Natural killer cell treated with Interleukin-12 subunit alpha and Interleukin-12 subunit beta and Interleukin-15 and Interleukin-18, amount 100 ng/mL, for 72 hours (primary cell): ENCODE measurements around the gene SLC12A7. TPM values are rescaled to one million over a fixed set of nuclear protein-coding genes. Genes with fewer than 3 reads are reported as not detected.
"Not testable (repeated sequence)": the region's sequence is repeated elsewhere in the genome, so short reads cannot be mapped to it uniquely, and the experiment has no call there.

Experiments
- ATAC-seq, 2 donors: fragments of 150-1000 bp; cut with Tn5 transposase in 1 of 2; sonication (Bioruptor Pico), chemical (Tn5 transposase) in 1 of 2; 2 replicates each; pipeline ENCODE4 v1.10.0; 2021
- DNase-seq: peaks from one replicate; pipeline ENCODE4 v3.0.0; 2022; ENCODE audit warnings: low spot score
- H3K27ac Mint-ChIP-seq, 2 donors: 1 replicate in 1 of 2; 2 replicates in 1 of 2; pipeline ENCODE4 v1.8.0; 2022; ENCODE audit warnings: mixed read lengths in 2 of 2, mild to moderate bottlenecking in 1 of 2, moderate library complexity in 1 of 2
- H3K27me3 Mint-ChIP-seq, 2 donors: 1 replicate in 1 of 2; 2 replicates in 1 of 2; pipeline ENCODE4 v1.8.0; 2022; ENCODE audit warnings: mixed read lengths in 2 of 2
- H3K36me3 Mint-ChIP-seq: one replicate; pipeline ENCODE4 v1.8.0; 2022; ENCODE audit warnings: mixed read lengths
- H3K4me1 Mint-ChIP-seq, 2 donors: 1 replicate in 1 of 2; 2 replicates in 1 of 2; pipeline ENCODE4 v1.8.0; 2022; ENCODE audit warnings: low read depth in 2 of 2, mixed read lengths in 2 of 2, mild to moderate bottlenecking in 1 of 2
- H3K4me3 Mint-ChIP-seq: one replicate; pipeline ENCODE4 v1.8.0; 2022; ENCODE audit warnings: mixed read lengths
- H3K9me3 Mint-ChIP-seq: 2 replicates; pipeline ENCODE4 v1.8.0; 2022; ENCODE audit warnings: mixed read lengths
- total RNA-seq, 2 donors: library from RNA; stranded (reverse); gene quantifications; one replicate each; pipeline ENCODE4 v1.2.3, GENCODE V29; 2022

Gene SLC12A7
- total RNA-seq, 2 donors from 2014 or later: 13.5 to 21.9 TPM

DNA sequence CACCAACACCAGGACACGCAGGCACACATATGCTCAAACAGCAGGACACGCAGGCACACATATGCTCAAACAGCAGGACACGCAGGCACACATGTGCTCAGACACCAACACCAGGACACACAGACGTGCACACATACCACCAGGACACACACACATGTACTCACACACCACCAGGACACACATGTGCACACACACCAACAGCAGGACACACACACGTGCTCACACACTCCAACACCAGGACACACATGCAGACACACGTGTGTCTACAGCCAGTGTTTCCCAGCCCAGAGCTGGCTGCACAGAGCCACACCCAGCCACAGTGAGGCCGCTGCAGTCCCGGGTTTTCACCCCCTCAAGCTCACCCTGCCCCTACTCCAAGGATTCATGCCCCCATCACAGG is 25.0 kb upstream of the SLC12A7 start:
- H3K9me3 Mint-ChIP-seq: no peaks in the 10 kb centered on the region
- H3K4me1 Mint-ChIP-seq: peaks cover 0 to 11% of the 10 kb centered on the region in 2 donors
- H3K27ac Mint-ChIP-seq: no peak overlapping the region
- peaks cover 0 to 4% of the 10 kb centered on the region in 2 donors for H3K27me3 Mint-ChIP-seq
- no peak overlapping the region for H3K4me3 Mint-ChIP-seq
- H3K36me3 Mint-ChIP-seq: no peaks in the 10 kb centered on the region
- ATAC-seq: no peak
- DNase-seq: no peak

DNA sequence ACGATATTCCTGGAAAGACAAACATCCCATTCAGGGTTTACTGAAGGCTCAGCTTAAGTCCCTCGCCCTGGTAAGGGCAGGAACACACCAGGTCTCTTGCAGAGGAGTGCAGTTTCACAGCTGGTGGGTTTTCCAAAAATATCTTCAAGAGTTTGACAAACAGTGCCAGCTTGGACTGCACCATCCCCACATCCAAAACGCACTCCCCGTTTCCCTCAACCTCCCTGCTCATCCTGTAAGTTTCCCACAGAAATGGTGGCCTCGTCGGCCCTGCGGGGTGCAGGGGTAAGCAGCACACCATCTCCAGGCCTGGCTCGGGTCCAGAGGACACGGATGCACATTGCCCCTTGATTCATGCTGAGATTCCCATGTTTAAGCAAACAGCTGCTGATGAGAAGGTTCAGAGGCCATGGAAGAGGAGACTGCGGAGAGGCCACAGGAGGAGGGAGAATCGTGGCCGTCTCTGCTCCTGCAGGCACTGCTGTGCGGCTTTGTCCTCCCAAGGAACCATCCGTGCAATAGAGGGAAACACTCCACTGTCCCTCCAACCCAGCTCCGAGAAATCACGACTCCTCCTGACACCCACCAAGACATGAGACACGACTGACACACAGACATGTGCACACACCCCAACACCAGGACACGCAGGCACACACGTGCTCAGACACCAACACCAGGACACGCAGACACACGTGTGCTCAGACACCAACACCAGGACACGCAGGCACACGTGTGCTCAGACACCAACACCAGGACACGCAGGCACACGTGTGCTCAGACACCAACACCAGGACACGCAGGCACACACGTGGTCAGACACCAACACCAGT is 24.0 kb upstream of the SLC12A7 start:
- no peak overlapping the region for H3K27ac Mint-ChIP-seq
- peaks cover 0 to 4% of the 10 kb centered on the region in 2 donors for H3K27me3 Mint-ChIP-seq
- H3K9me3 Mint-ChIP-seq: no peaks in the 10 kb centered on the region
- peaks cover 0 to 11% of the 10 kb centered on the region in 2 donors for H3K4me1 Mint-ChIP-seq
- DNase-seq (no peak), ATAC-seq (no peak)
- no peak overlapping the region for H3K4me3 Mint-ChIP-seq
- no peaks in the 10 kb centered on the region for H3K36me3 Mint-ChIP-seq

DNA sequence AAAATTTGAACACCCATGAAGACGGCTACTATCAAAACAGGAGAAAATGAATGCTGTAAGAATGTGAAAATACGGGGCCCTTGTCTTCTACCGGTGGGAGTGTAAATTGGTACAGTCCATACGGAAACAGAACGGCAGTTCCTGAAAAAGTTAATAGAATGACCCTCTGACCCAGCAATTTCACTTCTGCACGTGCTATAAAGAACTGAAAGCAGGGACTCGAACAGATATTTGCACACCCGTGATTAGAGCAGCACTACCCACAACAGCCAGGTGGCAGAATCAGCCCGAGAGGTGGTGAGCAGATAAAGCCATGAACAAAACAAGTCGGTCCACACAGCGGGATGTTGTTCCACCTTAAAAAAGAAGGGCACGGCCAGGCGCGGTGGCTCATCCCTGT is 22.6 kb upstream of the SLC12A7 start:
- Mint-ChIP-seq H3K4me1 (peaks cover 0 to 8% of the 10 kb centered on the region in 2 donors), H3K27ac (no peak overlapping the region), H3K27me3 (peaks cover 0 to 2% of the 10 kb centered on the region in 2 donors), H3K4me3 (no peak overlapping the region), H3K36me3 (no peaks in the 10 kb centered on the region), H3K9me3 (no peaks in the 10 kb centered on the region)
- ATAC-seq: no peak
- no peak for DNase-seq

DNA sequence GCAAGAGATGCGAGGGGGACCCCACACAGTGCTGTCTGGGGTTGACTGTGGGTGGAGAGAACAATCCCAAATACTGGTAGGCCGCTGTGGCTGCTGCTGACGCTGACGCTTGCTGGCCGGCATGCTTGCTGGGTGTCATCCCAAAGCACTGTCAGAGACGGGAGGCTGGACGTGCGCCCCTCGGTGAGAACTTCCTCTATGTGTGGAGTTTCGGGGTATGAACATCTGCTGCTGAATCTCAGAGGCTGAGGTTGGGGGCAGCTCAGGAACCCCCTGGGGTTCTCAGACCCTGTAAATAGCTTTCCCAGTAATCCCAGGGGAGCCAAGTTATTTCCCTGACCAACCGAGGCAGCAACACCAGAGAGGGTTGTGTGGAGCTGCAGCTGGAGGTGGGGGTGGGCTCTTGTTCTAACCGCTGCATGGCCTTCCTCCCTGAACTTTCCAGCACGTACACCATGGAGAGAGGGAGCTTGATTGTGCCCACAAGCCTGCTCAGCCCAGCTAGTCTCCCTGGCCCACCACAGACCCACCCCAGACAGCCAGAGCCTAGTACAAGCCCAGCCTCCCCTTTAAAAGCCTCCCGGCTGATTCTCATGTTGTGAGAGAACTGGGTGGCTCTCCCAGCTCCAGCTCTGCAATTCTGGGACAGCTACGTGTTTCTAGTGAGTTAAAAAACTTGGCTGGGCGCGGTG is 21.8 kb upstream of the SLC12A7 start:
- Mint-ChIP-seq H3K27ac (no peak overlapping the region), H3K4me3 (no peak overlapping the region), H3K27me3 (peaks cover 0 to 2% of the 10 kb centered on the region in 2 donors), H3K4me1 (peaks cover 0 to 8% of the 10 kb centered on the region in 2 donors), H3K9me3 (no peaks in the 10 kb centered on the region), H3K36me3 (no peaks in the 10 kb centered on the region)
- ATAC-seq (no peak), DNase-seq (no peak)

DNA sequence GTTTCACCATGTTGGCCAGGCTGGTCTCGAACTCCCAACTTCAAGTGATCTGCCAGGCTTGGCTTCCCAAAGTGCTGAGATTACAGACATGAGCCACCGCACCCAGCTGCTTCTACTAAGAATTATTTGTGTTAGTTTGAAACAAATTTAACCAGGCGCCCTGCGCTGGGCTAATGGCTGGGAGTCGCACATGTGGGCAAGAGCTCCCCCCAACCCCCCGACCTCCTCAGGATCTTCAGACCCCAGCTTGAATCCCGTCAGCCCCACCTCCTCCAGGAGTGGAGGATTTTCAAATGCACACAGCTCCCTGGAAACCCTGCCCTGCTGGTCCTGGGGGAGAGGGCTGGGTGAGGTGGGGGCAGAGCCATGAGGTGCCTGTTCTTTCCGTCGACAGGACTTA is 21.2 kb upstream of the SLC12A7 start:
- ATAC-seq (no peak), DNase-seq (no peak)
- Mint-ChIP-seq H3K36me3 (no peaks in the 10 kb centered on the region), H3K27me3 (peaks cover 0 to 2% of the 10 kb centered on the region in 2 donors), H3K4me1 (peaks cover 0 to 6% of the 10 kb centered on the region in 2 donors), H3K9me3 (no peaks in the 10 kb centered on the region), H3K27ac (no peak overlapping the region), H3K4me3 (no peak overlapping the region)

DNA sequence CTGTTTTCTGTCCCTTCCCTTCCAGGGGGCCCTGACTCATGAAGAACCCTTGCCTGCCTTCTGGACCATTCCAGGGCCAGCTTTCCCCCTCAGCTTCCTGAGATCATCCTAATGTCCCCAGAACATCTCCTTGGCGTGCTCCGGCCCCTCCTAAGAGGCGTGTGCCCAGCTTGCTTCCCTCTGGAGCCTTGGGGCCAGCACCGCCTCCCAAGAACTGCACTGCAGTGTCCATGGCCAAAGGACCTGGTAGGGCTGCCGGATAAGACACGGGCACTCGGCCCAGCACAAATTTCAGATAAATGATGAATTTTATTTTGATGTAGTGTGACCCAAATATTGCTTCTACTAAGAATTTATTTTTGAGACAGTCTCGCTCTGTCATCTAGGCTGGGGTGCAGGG is 20.7 kb upstream of the SLC12A7 start:
- Mint-ChIP-seq H3K36me3 (no peaks in the 10 kb centered on the region), H3K9me3 (no peaks in the 10 kb centered on the region), H3K4me1 (peaks cover 0 to 6% of the 10 kb centered on the region in 2 donors), H3K4me3 (no peak overlapping the region), H3K27me3 (peaks cover 0 to 2% of the 10 kb centered on the region in 2 donors), H3K27ac (no peak overlapping the region)
- ATAC-seq: no peak
- no peak for DNase-seq

DNA sequence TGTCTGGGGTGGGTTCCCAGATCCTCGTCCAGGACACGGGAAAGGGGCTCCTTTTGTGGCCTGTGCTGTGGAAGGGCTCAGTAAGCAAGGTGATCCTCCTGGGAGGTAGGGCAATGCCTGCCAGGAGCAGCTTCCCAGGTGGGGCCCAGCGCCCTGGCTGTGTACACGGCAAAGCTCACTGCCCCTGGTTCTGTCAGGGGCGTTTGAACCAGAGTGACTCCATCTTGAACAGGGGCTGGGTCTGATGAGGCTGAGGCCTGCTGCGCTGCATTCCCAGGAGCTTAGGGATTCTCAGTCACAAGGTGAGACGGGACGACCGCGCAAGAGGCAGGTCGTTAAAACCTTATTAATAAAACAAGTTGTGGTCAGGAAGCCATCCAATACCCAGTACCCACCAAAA is 19.9 kb upstream of the SLC12A7 start:
- Mint-ChIP-seq H3K9me3 (no peaks in the 10 kb centered on the region), H3K27me3 (peaks cover 0 to 1% of the 10 kb centered on the region in 2 donors), H3K4me3 (no peak overlapping the region), H3K4me1 (peaks cover 0 to 5% of the 10 kb centered on the region in 2 donors), H3K27ac (no peak overlapping the region), H3K36me3 (no peaks in the 10 kb centered on the region)
- DNase-seq (no peak), ATAC-seq (no peak)

DNA sequence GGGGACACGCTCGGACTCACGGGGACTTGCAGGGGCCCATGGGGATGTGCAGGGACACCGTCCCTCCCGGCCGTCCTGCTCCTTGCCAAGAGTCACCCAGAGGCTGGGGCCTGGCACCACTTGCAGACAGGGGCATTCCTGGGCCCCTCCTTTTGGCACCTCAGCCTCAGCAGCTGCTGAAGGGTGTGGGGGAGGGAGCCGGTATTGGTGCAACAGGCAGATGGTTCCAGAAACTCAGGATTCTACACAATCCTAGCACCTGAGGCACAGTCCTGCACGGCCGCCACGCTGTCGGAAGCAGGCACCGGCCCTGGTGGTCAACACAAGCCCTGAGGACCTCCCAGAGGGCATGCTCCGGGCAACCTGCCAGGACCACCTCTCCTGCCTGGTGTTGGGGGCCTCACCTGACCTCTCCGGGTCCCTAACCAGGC is 19.3 kb upstream of the SLC12A7 start:
- H3K36me3 Mint-ChIP-seq: no peaks in the 10 kb centered on the region
- ATAC-seq: no peak
- no peak overlapping the region for H3K4me3 Mint-ChIP-seq

DNA sequence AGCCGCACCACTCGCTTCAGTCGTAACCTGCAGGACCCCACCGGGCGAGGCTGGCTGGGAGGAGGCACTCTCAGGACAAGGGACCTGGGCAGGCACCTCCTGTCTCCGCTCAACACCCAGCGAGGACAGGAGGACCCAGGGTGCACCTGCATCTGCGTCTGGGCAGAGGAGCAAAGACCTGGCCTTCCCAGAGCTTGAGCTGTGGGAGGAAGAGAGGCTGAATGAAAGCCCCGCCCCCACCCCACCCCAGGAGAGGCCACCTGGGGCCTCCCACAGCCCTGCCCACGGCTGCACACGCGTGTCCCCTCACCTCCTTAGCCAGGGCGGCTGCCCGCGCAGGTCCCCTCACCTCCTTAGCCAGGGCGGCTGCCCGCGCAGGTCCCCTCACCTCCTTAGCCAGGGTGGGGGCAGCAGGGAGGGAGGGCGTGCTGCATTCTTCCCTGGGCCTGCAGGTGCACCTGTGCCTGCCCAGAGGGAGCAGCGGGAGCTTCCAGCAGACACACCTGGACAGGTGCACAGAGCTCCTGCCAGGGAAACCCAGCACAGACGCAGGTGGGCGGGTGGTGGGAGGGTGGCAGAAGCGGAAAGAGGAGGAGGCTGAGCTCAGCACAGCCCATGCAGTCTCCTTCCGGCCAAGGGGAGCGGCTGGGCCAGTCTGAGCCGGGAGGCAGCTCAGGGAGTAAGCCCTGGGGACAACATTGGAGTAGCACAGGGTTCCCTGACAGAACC is 18.5 kb upstream of the SLC12A7 start:
- Mint-ChIP-seq H3K27ac (no peak overlapping the region), H3K36me3 (no peaks in the 10 kb centered on the region), H3K4me3 (no peak overlapping the region), H3K4me1 (no peaks in the 10 kb centered on the region), H3K27me3 (no peaks in the 10 kb centered on the region), H3K9me3 (no peaks in the 10 kb centered on the region)
- ATAC-seq: no peak
- DNase-seq: no peak

More for the DNA sequence above, 19.3 kb upstream of the SLC12A7 start:
- Mint-ChIP-seq H3K4me1 (peaks cover 0 to 3% of the 10 kb centered on the region in 2 donors), H3K27ac (no peak overlapping the region), H3K9me3 (no peaks in the 10 kb centered on the region), H3K27me3 (no peaks in the 10 kb centered on the region)
- DNase-seq: no peak

DNA sequence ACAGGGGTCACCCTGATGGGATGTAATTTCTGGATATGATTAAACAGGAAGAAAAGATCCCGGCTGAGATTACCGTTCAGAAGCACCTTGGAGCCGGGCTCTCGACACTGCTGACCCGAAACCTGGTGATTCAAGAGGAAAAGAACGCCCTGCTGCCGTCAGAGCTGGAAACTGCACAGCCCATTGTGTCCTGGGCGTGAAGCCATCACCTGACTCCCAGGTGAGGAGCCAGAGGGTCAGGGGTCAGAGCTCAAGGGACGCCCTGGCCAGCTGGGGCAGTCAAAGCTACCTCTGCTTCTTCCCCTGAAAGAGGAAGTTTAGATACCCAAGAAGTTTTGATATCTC is 17.8 kb upstream of the SLC12A7 start:
- H3K27me3 Mint-ChIP-seq: no peaks in the 10 kb centered on the region
- no peak overlapping the region for H3K4me3 Mint-ChIP-seq
- no peak for ATAC-seq
- no peaks in the 10 kb centered on the region for H3K4me1 Mint-ChIP-seq
- H3K36me3 Mint-ChIP-seq: no peaks in the 10 kb centered on the region
- H3K27ac Mint-ChIP-seq: no peak overlapping the region
- H3K9me3 Mint-ChIP-seq: no peaks in the 10 kb centered on the region
- no peak for DNase-seq

DNA sequence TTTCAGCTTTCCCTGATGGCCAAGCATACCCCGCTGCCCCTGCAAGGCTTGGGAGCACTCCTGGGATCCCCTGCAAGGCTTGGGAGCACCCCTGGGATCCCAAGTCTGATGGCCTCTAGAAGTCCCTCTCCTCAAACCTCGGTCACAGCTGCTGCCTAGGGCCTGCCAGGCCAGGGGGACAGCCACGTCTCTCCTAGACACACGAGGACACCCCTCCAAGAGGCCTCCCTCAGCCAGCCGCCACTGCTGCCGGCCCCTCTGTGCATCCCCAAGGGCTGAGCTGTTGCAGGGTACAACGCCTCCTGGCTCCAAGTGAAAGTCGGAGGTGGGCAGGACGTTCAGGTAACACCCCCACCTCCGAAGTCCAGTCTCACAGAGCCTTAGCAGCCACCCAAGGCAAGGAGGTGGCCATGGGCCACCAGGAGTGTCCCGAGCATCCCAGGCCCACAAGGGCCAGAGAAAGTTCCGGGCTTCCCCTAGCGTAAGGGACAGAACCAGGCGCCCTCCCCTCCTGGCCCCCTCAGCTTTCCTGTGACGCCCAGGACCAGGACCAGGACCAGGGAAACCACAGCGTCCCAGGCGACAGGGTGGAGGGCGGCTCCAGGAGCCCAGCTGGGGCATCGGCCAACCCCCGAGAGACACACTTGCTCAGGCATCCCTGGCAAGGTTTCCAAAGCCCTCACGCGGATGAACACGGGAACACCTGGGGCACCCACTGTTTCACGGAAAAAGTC is 17.3 kb upstream of the SLC12A7 start:
- no peaks in the 10 kb centered on the region for H3K4me1 Mint-ChIP-seq
- DNase-seq: no peak
- H3K36me3 Mint-ChIP-seq: no peaks in the 10 kb centered on the region
- H3K27me3 Mint-ChIP-seq: no peaks in the 10 kb centered on the region
- H3K9me3 Mint-ChIP-seq: no peaks in the 10 kb centered on the region
- no peak overlapping the region for H3K4me3 Mint-ChIP-seq
- H3K27ac Mint-ChIP-seq: no peak overlapping the region
- no peak for ATAC-seq

DNA sequence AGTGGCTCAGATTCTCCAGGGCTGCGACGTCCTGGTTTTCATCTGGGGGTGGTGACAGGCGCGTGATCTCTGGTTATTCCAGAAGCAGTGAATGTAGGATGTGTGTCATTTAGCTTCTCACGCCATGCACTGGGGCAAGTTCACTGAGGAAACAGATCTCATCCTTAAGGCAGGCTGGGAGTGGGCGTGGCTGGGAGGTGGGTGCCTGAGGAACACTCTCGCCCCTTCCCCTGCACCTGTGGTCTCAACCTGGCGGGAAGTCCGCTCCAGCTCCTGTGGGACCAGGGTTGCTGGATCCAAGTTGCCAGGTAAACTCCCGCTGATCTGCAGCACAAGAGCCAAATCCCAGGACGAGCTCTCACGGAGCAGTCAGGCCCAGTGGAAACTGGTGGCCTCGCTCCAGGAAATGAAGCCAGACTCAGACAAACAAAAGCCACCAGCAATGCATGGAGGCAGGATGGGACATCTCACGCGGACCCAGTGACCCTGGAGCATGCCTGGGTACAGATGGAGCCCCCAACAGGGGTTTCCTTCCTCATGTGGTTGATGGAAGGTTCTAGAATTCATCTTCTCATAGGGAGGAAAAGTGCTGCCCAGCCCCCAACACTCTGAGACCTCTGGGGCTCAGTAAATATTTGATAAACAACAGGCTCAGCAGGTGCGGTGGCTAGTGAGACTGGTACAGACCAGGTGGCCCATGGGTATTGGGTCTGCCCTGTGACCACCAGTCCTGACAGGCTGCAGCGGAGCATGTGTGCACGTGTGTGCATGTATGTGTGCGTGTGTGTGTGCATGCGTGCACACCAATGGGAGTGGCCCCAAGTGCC is 16.3 kb upstream of the SLC12A7 start:
- no peak overlapping the region for H3K4me3 Mint-ChIP-seq
- DNase-seq (no peak), ATAC-seq (peak in 1 of 2 donors; percentile 28)
- H3K9me3 Mint-ChIP-seq: no peaks in the 10 kb centered on the region
- H3K27ac Mint-ChIP-seq: no peak overlapping the region
- no peaks in the 10 kb centered on the region for H3K4me1 Mint-ChIP-seq
- H3K27me3 Mint-ChIP-seq: no peaks in the 10 kb centered on the region
- no peaks in the 10 kb centered on the region for H3K36me3 Mint-ChIP-seq

DNA sequence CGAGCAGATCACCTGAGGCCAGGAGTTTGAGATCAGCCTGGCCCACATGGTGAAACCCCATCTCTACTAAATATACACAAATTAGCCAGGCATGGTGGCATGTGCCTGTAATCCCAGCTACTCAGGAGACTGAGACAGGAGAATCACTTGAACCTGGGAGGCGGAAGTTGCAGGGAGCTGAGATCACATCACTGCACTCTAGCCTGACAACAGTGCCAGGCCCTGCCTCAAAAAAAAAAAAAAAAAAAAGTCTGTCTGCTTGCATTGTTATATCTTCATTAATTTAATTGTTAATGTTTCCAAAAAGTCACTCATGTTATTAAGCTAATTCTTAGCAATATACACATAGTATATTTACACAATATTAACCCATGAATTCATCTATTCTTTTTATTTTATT is 13.8 kb upstream of the SLC12A7 start:
- not testable (repeated sequence) for ATAC-seq, DNase-seq, H3K4me3 Mint-ChIP-seq, H3K27me3 Mint-ChIP-seq, H3K9me3 Mint-ChIP-seq, H3K27ac Mint-ChIP-seq, H3K4me1 Mint-ChIP-seq, H3K36me3 Mint-ChIP-seq
